ENCODE data around the gene EPS15.
"Not testable (repeated sequence)": the region's sequence is repeated elsewhere in the genome, so short reads cannot be mapped to it uniquely, and the experiment has no call there.

DNA sequence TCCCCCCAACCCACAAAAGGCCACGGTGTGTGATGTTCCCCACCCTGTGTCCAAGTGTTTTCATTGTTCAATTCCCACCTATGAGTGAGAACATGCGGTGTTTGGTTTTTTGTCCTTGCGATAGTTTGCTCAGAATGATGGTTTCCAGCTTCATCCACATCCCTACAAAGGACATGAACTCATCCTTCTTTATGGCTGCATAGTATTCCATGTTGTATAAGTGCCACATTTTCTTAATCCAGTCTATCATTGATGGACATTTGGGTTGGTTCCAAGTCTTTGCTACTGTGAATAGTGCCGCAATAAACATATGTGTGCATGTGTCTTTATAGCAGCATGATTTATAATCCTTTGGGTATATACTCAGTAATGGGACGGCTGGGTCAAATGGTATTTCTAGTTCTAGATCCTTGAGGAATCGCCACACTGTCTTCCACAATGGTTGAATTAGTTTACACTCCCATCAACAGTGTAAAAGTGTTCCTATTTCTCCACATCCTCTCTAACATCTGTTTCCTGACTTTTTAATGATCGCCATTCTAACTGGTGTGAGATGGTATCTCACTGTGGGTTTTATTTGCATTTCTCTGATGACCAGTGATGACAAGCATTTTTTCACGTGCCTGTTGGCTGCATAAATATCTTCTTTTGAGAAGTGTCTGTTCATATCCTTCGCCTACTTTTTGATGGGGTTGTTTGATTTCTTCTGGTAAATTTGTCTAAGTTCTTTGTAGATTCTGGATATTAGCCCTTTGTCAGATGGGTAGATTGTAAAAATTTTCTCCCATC, 44.0 kb downstream of the EPS15 start:
- TF ChIP-seq, protein P1, sequence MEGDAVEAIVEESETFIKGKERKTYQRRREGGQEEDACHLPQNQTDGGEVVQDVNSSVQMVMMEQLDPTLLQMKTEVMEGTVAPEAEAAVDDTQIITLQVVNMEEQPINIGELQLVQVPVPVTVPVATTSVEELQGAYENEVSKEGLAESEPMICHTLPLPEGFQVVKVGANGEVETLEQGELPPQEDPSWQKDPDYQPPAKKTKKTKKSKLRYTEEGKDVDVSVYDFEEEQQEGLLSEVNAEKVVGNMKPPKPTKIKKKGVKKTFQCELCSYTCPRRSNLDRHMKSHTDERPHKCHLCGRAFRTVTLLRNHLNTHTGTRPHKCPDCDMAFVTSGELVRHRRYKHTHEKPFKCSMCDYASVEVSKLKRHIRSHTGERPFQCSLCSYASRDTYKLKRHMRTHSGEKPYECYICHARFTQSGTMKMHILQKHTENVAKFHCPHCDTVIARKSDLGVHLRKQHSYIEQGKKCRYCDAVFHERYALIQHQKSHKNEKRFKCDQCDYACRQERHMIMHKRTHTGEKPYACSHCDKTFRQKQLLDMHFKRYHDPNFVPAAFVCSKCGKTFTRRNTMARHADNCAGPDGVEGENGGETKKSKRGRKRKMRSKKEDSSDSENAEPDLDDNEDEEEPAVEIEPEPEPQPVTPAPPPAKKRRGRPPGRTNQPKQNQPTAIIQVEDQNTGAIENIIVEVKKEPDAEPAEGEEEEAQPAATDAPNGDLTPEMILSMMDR (IDR thresholded peaks at IDR 0.05): not testable (repeated sequence)
- TF ChIP-seq EZH2 (IDR thresholded peaks at IDR 0.05; ENCODE audit: borderline replicate concordance, insufficient read depth, low read depth, low read length, poor library complexity, severe bottlenecking): not testable (repeated sequence)

Measured in B cell (primary cell).